Measurements from ENCODE around the gene HACD4. TPM values are rescaled to one million over a fixed set of nuclear protein-coding genes. Genes with fewer than 3 reads are reported as not detected.
"Not testable (repeated sequence)": the region's sequence is repeated elsewhere in the genome, so short reads cannot be mapped to it uniquely, and the experiment has no call there.

The HACD4 gene
- total RNA-seq, 1 donor from 2014 or later = 2.3 TPM

DNA sequence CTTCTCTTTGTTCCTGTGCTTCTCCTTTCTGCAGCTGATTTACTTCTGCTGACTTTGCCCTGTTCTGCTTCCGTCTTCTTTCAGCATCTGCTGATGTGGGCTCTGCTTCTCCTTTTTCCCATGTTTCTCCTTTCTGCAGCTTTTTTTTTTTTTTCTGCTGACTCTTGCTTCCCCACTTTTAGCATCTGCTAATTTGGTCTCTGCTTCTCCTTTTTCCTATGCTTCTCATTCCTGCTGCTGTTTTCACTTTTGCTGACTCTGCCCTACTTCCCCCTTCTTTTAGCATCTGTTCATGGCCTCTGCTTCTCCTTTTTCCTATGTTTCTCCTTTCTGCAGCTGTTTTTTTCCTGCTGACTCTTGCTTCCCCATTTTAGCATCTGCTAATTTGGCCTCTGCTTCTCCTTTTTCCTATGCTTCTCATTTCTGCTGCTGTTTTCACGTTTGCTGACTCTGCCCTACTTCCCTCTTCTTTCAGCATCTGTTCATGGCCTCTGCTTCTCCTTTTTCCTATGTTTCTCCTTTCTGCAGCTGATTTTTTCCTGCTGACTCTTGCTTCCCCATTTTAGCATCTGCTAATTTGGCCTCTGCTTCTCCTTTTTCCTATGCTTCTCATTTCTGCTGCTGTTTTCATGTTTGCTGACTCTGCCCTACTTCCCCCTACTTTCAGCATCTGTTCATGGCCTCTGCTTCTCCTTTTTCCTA, 58.0 kb downstream of the HACD4 start:
- DNase-seq (ENCODE audit: low read depth) = not testable (repeated sequence)

DNA sequence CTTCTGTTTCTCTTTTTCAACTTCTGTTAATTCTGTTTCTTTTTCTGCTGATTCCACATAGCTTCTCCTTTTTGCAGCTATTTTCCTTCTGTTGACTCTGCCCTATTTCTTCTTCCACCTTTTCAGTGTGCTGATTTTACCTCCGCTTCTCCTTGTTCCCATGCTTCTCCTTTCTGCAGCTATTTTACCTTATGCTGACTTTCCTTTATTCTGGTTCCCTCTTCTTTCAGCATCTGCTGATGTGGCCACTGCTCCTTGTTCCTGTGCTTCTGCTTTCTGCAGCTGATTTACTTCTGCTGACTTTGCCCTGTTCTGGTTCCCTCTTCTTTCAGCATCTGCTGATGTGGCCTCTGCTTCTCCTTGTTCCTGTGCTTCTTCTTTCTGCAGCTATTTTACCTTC, 58.8 kb downstream of the HACD4 start:
- DNase-seq (ENCODE audit: low read depth) = no peak

DNA sequence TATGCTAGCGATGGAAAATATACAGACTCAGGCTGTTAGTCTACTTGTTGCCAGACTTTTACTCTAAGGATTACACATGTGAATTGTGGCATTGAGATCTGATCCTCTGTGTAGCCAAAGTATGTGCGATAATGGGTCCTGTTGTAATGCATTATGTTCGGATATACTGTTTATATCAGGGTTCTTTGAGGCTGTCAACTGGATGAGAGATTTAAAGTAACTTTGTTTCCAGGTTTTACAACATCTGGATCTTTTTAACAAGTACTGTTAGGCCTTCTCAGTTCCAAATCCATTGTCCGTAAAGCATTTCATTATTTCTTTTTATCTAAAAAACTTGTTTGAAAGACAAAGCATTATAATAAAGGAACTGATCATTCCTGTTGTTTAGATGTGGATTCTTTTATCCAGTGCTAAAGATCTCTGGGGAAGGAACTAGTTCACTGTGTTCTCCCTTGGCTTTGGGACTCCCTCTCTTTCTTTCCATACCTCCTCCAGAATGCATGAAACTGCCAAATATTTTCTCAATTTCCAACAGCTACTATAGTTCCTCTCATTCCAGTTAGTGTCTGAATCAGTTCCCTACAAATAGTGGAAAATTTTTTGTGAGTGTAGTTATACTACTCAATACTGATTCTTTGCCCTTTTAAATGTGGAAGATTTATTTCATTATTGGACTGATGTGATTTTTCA, 68.8 kb downstream of the HACD4 start:
- no peak for DNase-seq (ENCODE audit: low read depth)

DNA sequence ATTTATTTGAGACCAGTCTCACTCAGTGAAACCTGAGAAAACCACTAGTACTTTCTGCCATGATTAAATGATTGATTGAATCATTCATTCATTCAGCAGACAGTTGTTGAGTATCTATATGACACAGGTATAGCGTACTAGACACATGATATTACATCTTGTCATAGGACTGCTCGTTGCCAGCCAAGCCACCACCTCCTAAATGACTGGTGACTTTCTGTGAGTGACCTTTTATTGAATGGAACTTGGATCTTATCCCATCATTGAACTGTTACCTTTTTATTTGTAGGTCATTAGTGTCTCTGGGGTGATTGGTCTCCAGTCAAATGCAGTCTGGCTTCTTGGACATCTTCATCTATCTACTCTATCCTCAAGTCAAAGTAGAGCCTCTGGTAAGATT, 80.7 kb downstream of the HACD4 start:
- DNase-seq (ENCODE audit: low read depth) = no peak

Other genes with a start within 250 kb of the HACD4 start
- not detected in 2 replicates for gene IFNB1, start 46.3 kb upstream of the HACD4 start, total RNA-seq
- gene IFNW1, start 110.2 kb upstream of the HACD4 start, total RNA-seq = not detected in 2 replicates
- gene IFNA21, start 135.0 kb upstream of the HACD4 start, total RNA-seq = not detected in 2 replicates
- gene IFNA4, start 155.9 kb upstream of the HACD4 start, total RNA-seq = not detected in 2 replicates
- not detected in 2 replicates for gene IFNA7, start 170.6 kb upstream of the HACD4 start, total RNA-seq
- gene IFNA10, start 175.5 kb upstream of the HACD4 start, total RNA-seq = not detected in 2 replicates
- not detected in 2 replicates for gene IFNA16, start 185.7 kb upstream of the HACD4 start, total RNA-seq
- gene IFNA17, start 196.6 kb upstream of the HACD4 start, total RNA-seq = not detected in 2 replicates
- gene IFNA14, start 208.4 kb upstream of the HACD4 start, total RNA-seq = not detected in 2 replicates